SK-MEL-5 (cell line): ENCODE measurements around the gene CNTNAP2. TPM values are rescaled to one million over a fixed set of nuclear protein-coding genes. Genes with fewer than 3 reads are reported as not detected.

Source experiments
- DNase-seq: peaks from one replicate; pipeline ENCODE4 v3.0.0-alpha.2; 2016; ENCODE audit warnings: low read depth, low spot score
- in situ Hi-C: cut with HindIII; loops from 2 replicates; pipeline ENCODE4 v1.10.0; 2016; ENCODE audit warnings: low sequenced_read_pairs, high pct_unique_total_duplicates, low pct_unique_long_range_greater_than_20kb
- total RNA-seq: library from RNA; depleted of rRNA; stranded (reverse); fragments of >200 nt; shearing (Covaris generic); gene quantifications from 2 replicates; pipeline ENCODE4 v1.2.3, GENCODE V29; 2014

CNTNAP2 gene
- total RNA-seq, 1 experiment from 2014 or later: not detected

DNA sequence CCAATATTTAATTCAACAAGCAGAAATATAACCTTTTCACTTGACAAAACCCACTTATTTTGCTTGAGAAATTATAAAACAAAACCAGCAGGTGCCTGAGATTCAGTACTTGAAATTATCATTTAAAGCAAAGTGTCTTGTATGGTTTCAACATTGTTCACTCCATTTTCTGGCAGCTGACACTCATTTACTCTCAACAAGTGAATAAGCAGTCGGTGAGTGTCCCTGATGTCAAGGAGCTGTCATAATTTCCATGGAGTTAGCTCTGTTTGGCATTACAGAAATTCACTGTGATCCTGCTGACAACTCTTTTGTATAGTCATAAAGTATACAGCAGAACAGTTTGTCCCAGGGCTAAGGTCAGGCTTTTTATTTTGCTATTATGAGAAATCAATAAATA lies 490.0 kb downstream of the CNTNAP2 start:
- in situ Hi-C loops: no loop called here
- no peak for DNase-seq

DNA sequence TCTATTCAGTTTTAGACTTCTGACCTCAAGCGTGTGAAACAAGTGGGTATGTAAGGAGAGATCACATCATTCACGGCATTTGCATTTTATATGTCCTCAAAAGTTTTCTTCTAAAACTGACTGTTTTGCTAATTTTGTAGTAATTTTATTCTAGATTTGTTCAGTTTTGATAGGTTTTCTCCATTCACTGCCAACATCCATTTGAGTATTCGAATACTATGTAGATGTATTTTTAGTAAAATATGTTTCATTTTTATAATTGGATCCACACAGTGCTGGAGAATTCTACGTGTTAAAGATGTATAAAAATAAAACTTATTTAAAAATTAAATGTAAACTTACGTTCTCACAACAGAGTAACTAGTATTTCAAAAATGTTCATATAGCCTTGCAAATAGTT lies 503.0 kb downstream of the CNTNAP2 start:
- no peak for DNase-seq
- in situ Hi-C loops: no loop called here

DNA sequence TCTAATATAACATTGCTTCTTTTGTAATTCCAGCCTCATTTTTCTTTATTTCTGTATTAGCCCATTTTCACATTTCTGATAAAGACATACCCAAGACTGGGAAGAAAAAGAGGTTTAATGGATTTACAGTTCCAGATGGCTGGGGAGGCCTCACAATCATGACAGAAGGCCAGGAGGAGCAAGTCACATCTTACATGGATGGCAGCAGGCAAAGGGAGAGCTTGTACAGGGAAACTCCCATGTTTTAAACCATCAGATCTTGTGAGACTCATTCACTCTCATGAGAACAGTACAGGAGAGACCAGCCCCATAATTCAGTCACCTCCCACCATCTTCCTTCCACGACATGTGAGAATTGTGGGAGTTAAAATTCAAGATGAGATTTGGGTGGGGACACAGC lies 510.3 kb downstream of the CNTNAP2 start:
- DNase-seq: no peak
- in situ Hi-C loops: no loop called here

DNA sequence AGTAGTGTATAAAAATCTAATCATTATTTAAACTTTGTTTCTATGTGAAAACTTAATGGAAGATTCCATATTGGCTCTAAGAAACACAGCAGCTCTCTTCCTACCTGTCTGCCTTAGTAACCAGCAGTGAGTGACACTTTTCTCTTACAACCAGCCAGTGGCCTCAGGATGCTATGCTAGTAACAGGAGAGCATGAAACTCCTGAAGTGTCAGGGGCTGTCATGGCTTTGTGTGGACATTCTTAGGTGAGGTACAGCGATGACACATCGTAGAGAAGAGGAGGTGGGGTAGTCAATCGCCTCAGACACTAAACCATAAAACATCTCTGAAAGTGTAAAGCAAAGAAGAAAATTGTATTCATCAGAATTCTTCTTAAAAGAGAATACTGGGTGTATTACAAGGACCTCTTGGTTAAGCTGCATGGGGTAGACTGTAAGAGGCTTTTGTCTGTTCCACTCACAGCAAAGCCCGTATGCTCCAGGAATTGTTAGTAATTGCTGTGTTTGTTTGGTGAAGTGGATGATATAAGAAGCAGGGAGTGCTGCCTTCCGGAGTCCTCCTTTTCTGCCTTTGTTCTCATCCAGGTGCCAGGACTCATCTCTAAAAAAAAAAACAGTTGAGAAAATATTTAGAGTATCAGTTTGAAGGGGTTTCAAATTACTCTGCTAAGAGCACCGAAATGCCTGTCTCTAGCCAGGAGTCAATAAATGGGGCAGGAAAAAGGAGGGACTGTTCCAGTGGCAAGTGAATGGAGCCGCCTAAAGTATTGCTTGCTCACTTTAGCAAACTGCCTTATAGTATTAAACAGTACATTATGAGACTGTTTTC lies 518.8 kb downstream of the CNTNAP2 start:
- in situ Hi-C loops: no loop called here
- DNase-seq: no peak

DNA sequence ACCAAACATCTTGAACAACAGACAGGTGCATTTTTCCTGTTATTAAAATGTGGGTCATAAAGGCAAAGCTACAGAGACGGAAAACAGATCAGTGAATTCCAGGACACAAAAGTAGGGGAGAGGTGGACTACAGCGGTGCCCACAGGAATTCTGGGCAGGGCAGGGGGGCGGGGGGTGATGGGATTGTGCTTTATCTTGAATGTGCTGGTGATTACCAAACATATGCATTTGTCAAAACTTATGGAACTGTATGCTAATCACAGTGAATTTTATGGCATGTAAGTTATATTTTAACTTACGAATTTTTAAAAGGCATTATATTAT lies 519.4 kb downstream of the CNTNAP2 start:
- in situ Hi-C loops: no loop called here
- DNase-seq: no peak

DNA sequence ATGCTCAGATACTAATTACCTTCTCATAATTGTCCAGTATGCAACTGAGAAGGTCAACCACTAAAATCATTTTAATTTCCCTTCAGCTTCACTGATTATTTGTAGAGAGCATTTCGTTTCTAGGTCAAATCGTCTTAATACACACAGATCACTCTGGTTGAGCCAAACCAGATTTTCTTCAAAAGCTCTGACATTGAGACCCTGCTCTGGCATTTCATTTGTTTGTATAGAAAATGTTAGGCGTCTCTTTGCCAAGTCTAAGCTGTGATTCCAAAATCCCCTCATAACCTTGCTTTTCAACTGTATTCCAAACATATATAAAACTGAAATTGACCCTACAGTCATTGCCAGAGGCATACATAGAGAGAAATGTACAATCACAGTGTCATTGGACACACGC lies 520.0 kb downstream of the CNTNAP2 start:
- no peak for DNase-seq
- in situ Hi-C loops: no loop called here

DNA sequence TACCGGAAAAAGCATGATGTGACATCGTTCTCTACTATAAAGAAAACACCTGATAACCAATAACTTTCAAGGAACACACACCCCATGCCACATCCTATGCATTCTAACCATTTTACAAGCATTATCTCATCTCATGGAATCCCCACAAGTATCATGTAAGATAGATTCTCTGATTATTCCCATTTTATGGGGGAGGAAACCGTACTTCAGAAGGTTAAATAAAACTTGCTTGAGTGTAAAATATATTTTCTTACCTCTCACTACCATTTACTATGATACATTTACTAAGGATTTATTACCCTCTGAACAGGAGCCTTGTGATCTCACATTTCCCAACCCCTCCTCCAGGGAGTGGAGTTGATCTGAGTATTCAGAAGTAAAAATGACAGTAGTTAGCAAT lies 522.7 kb downstream of the CNTNAP2 start:
- DNase-seq: no peak
- in situ Hi-C loops: no loop called here

DNA sequence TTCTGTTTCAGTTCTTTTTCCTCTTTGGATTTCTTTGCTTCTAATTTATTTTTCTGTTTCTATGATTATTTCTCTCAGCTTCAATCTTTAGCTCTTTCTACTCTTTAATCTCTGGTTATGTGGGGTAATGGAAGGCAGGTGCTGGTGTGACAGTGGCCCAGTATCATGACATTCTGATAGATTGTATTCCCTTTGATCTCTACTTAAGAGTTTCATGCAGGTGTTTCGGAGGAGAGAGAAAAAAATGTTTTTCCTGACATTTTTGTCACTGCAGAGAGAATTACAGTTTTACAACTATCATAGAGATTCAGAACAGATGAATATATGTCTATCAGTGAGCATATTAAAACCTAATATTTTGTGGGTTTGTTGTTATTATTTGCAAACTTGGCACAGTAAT lies 524.9 kb downstream of the CNTNAP2 start:
- in situ Hi-C loops: no loop called here
- DNase-seq: no peak

DNA sequence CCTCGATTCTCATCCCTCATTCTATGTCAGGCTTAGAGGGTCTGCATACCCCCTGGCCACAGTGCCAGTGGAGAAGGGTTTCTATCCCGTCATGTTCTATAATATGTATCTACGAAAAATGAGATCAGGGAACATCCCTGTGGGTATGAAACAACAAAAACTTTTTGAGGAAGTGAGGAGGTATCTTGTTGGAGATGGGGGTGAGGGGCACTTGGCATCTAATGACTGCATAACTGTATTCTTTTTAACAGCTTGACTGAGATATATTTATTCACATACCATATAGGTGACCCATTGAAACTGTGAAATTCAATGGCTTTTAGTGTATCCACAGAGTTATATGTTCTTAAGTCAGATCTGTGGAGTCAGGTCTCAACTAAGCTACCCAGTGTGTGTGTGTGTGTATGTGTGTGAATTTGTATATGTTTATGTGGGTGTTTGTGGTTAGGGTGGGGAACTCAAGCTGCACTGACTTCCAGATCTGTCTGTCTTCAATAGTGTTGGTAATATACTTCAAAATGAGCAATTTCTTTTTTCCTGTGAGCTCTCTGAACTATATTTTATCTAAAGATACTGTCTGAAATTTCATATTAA lies 528.9 kb downstream of the CNTNAP2 start:
- in situ Hi-C loops: no loop called here
- DNase-seq: no peak

DNA sequence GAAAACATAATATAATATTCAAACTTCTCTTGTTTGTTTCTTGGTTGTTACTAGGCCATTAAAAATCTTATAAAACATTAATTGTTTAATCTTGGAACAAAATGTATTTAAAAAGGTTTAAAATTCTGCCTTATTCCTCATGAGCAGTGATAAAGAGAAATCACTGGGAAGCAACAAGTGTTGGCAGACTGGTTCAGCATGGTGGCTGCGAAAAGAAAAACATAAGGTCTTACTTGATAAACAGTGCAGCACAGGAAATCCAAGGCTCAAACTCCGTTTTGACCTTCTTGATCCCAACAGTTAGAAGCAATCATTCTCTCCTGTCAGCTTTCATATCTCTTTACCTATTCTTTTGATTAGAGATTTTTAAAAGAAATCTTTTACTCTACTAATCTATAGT lies 530.8 kb downstream of the CNTNAP2 start:
- in situ Hi-C loops: no loop called here
- no peak for DNase-seq

DNA sequence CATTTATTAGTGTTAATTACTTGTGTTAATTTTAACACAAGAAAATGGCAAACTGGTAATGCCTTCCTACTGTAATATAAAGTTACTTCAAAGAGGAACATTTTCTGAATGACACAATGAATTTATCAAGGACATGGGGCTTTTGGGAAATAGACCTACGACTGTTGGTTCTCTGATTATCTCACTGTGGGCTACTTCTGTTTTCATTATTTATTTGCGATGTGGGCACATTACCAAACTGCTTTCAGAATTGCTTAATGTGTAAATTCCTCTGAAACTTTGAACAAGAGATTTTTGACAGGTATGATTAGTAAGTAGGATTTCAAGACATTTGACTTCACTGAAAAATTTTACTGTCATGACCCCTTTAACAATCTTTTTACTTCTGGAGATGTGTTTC lies 535.6 kb downstream of the CNTNAP2 start:
- no peak for DNase-seq
- in situ Hi-C loops: no loop called here

DNA sequence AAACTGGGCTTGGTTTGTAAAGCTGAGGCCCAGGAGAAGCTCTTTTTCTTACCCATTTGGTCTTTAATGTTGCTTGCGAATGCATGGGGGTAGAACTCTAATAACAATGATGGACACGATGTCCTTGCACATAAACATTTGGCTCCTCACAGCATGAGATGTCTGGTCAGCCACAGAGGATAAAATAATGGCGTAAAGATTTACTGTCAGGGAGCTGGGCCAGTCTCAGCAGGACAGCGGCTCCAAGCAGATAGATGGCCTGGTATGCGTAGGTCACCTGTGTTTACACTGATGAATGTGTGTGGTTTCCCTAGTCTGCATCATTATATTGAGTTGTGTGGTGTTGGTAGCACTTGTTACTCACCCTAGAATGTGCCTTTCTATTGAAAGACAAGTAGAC lies 537.4 kb downstream of the CNTNAP2 start:
- DNase-seq: no peak
- in situ Hi-C loops: no loop called here

DNA sequence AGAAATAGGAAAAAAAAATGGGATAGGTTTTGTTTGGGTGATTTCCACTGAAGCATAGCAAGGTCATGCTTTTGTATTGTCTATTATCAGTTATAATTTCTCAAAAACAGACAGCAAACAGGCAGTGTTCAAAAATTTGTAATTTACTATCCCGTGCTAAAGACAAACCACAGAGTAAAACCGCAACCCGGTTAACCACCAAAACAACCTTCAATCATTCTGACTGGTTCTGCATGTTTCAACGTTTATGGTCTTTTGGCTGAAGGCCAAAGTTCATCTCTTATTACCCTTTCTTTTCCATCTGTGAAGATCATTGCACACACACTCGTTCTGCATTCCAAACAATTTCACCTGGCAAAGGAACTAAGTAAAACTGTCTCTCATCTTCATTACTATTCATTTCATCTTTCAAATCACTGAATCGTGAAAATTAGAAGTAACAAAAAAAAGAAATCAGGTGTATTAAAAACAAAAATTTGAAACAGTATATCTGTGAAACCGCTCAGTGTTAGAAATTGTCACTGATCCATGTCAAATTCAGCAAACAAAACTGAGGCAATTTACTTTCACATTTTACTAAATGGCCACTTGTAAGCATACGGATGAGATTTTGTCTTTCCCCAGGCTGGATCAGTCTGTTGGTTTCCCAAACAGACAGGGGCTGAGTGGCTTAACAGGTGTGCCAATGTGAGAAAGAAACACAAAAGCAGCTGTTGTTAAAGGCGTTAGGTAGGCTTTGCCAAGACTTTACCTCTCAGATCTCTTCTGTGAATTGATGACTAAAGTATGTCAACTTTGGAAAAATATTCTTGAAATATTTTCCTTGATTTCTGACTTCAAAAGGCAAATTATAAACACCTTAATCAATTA lies 539.6 kb downstream of the CNTNAP2 start:
- DNase-seq: no peak
- in situ Hi-C loops: no loop called here

DNA sequence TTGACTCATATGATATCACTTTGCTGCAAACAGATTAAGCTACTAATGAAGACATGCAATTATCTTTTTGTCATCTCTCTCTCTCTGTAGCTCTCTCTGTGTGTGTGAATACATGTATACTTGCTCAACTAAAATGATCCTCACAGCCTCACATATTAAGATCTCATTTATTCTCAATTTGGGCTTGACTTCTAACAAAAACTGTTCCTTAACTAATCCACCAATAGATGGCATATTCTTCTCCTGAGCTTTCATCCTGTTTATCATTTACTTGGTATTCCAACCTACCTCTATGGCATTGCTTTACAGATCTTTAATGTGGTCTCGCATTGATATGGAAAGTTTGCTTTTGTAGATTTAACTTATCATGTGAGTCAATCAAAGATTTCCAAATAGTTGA lies 540.4 kb downstream of the CNTNAP2 start:
- no peak for DNase-seq
- in situ Hi-C loops: no loop called here

DNA sequence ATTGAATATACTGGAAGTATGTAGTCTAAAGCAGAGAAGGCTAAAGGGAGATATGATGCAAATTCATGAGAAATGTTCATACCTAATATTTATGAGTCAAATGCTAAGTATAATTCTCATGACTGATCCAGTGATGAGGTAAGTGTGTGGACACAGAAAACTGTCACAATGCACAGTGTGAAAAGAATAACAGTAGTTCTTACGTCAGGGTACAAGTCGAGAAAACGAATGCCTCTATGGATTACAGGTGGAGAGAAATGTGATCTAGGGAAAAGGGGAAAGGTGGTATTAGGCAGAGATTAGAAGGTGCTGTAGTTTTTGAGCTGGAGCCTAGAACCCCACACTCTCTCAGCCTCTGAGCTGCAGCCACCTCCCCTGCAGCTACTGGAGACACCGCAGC lies 542.0 kb downstream of the CNTNAP2 start:
- no peak for DNase-seq
- in situ Hi-C loops: no loop called here

DNA sequence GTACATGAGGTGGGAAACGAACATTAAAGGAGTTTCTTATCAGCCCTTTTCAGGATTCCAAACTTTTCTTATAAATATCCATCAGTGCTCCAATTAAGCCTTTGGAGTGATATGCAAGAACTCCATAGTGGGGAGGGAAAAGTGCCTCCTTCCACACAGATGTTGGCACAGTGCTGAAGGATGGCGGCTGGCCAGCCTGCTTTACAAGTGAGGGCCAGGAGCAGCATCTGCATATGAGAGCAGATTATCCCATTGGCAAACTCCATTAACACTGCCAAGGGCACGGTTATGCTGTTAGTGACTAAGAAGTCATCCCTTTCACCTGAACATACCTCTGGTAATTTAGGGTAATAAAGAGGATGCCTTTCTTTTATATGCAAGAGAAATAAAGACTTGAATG lies 543.1 kb downstream of the CNTNAP2 start:
- in situ Hi-C loops: no loop called here
- no peak for DNase-seq

DNA sequence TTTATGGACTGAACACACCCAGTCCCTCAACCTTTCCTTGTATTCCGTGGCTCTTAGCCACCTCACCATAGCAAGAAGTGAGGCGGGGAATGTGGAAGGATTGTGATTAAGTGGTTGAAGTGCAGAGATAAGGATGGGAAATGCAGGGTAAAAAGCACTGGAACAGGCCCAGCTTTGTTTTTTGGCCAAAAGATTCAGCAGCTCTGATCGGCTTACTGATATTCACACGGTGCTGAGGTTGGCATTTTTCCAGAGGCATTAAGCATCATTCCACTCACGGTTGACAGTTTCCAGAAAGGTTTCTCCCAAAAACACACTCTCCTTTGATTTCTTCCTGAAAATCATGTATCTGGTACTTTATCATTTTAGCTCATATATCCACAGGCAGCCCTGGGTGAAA lies 544.2 kb downstream of the CNTNAP2 start:
- in situ Hi-C loops: no loop called here

DNA sequence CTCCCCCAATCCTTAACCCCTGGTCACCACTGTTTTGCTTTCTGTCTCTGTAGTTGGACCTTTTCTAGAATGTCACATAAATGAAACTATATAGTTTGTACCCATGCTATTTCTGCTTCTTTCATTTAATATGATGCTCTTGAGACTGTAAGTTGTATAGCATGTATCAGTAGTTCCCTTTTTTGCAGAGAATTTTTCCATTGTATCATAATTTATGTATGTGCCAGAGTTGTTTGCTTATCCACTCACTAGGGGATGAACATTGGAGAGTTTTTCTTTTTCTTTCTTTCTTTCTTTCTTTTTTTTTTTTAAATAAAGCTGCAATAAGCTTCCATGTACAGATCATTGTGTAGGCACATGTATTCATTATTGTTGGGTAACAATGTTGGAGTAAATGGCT lies 544.8 kb downstream of the CNTNAP2 start:
- in situ Hi-C loops: no loop called here
- no peak for DNase-seq

More for the DNA sequence above, 544.2 kb downstream of the CNTNAP2 start:
- no peak for DNase-seq

DNA sequence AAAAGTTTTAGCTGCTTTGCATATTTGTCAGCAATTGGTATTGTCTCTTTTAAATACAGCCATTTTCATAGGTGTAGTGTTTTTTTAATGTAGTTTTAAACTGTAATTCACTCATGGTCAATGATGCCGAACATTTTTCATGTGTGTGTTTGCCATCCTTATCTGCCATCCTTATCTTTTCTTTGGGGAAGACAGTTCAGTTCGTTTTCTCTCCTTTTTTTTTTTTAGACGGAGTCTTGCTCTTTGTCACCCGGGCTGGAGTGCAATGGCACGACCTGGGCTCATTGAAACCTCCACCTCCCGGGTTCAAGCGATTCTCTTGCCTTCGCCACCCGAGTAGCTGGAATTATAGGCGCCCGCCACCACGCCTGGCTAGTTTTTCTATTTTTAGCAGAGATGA lies 545.3 kb downstream of the CNTNAP2 start:
- no peak for DNase-seq
- in situ Hi-C loops: no loop called here
